Measurements from ENCODE around the gene HOXC10. TPM values are rescaled to one million over a fixed set of nuclear protein-coding genes. Genes with fewer than 3 reads are reported as not detected.

HOXC10 gene
- total and polyA plus RNA-seq, 4 donors = 0.18 TPM; not detected in 3

- H3K9me3 ChIP-seq (ENCODE audit: control insufficient read depth in 4 of 4, insufficient read depth in 3 of 4, low read length in 3 of 4) = peaks cover 0 to 12% (median 0%) of the 10 kb centered on the region in 4 donors
- H3K36me3 ChIP-seq (ENCODE audit: control insufficient read depth in 4 of 4, insufficient read depth in 4 of 4, low read length in 4 of 4) = no peaks in the 10 kb centered on the region
- 6 to 8% methylated on average over 25 of the region's 25 CpGs for WGBS, 2 donors
- no peak for DNase-seq
- H3K4me1 ChIP-seq (ENCODE audit: control insufficient read depth in 5 of 5, insufficient read depth in 5 of 5, low read length in 5 of 5) = peaks cover 0 to 6% (median 0%) of the 10 kb centered on the region in 5 donors
- ATAC-seq (ENCODE audit: insufficient read depth, low FRiP score) = no peak
- peaks cover 16 to 96% (median 94%) of the 10 kb centered on the region in 3 donors for H3K27me3 ChIP-seq (ENCODE audit: control insufficient read depth in 3 of 3, insufficient read depth in 3 of 3, low read length in 2 of 3)
- no peak for TF ChIP-seq CTCF (IDR thresholded peaks at IDR 0.05; ENCODE audit: control extremely low read depth, extremely low read depth)
- no peak overlapping the region for H3K27ac ChIP-seq (ENCODE audit: low read depth in 1 of 2, low read length in 1 of 2)
- no peak overlapping the region for H3K9ac ChIP-seq (ENCODE audit: insufficient read depth in 1 of 2, low read length in 2 of 2)
- H3K4me3 ChIP-seq = no peak overlapping the region
Observed at GRCh38 chr12:53956251-53956887, 28.6 kb upstream of the HOXC10 start.

GRCh38 chr12:53956914-53957536 lies 27.9 kb upstream of the HOXC10 start:
- ATAC-seq (ENCODE audit: insufficient read depth, low FRiP score) = no peak
- Histone ChIP-seq H3K27me3 (ENCODE audit: control insufficient read depth in 3 of 3, insufficient read depth in 3 of 3, low read length in 2 of 3) (peaks cover 16 to 97% (median 93%) of the 10 kb centered on the region in 3 donors), H3K27ac (ENCODE audit: low read depth in 1 of 2, low read length in 1 of 2) (no peak overlapping the region), H3K9me3 (ENCODE audit: control insufficient read depth in 4 of 4, insufficient read depth in 3 of 4, low read length in 3 of 4) (peaks cover 0 to 15% (median 0%) of the 10 kb centered on the region in 4 donors), H3K36me3 (ENCODE audit: control insufficient read depth in 4 of 4, insufficient read depth in 4 of 4, low read length in 4 of 4) (no peaks in the 10 kb centered on the region), H3K4me3 (no peak overlapping the region), H3K4me1 (ENCODE audit: control insufficient read depth in 5 of 5, insufficient read depth in 5 of 5, low read length in 5 of 5) (peaks cover 0 to 9% (median 0%) of the 10 kb centered on the region in 5 donors), H3K9ac (ENCODE audit: insufficient read depth in 1 of 2, low read length in 2 of 2) (no peak overlapping the region)
- no peak for DNase-seq
- 8 to 10% methylated on average over 11 of the region's 11 CpGs for WGBS, 2 donors
- no peak for TF ChIP-seq CTCF (IDR thresholded peaks at IDR 0.05; ENCODE audit: control extremely low read depth, extremely low read depth)

- Histone ChIP-seq H3K9me3 (ENCODE audit: control insufficient read depth in 4 of 4, insufficient read depth in 3 of 4, low read length in 3 of 4) (peaks cover 0 to 15% (median 0%) of the 10 kb centered on the region in 4 donors), H3K36me3 (ENCODE audit: control insufficient read depth in 4 of 4, insufficient read depth in 4 of 4, low read length in 4 of 4) (no peaks in the 10 kb centered on the region), H3K4me3 (no peak overlapping the region), H3K27me3 (ENCODE audit: control insufficient read depth in 3 of 3, insufficient read depth in 3 of 3, low read length in 2 of 3) (peaks cover 20 to 97% (median 94%) of the 10 kb centered on the region in 3 donors), H3K27ac (ENCODE audit: low read depth in 1 of 2, low read length in 1 of 2) (no peak overlapping the region), H3K4me1 (ENCODE audit: control insufficient read depth in 5 of 5, insufficient read depth in 5 of 5, low read length in 5 of 5) (peaks cover 0 to 9% (median 0%) of the 10 kb centered on the region in 5 donors), H3K9ac (ENCODE audit: insufficient read depth in 1 of 2, low read length in 2 of 2) (no peak overlapping the region)
- no peak for ATAC-seq (ENCODE audit: insufficient read depth, low FRiP score)
- DNase-seq = no peak
- WGBS, 2 donors = 22 to 24% methylated on average over 3 of the region's 3 CpGs
- no peak for TF ChIP-seq CTCF (IDR thresholded peaks at IDR 0.05; ENCODE audit: control extremely low read depth, extremely low read depth)
Observed at GRCh38 chr12:53958128-53958527, 26.8 kb upstream of the HOXC10 start.

All from lung (tissue), 12 donors.